GM23338 (cell line): ENCODE data around the gene CAPN8. TPM values are rescaled to one million over a fixed set of nuclear protein-coding genes. Genes with fewer than 3 reads are reported as not detected.

ENCODE experiments used
- ATAC-seq: fragments of 200-7000 bp; cut with Tn5 transposase; 3 replicates; pipeline ENCODE4 v1.9.1; 2020
- DNase-seq: peaks from one replicate; pipeline ENCODE4 v3.0.0-alpha.2; 2015; ENCODE audit warnings: low spot score
- H2AFZ ChIP-seq: fragments of 200-600 bp; sonication (generic); 2 replicates; pipeline ENCODE4 v1.8.0; 2016; ENCODE audit warnings: antibody characterized with exemption, mild to moderate bottlenecking, moderate library complexity
- H3F3A ChIP-seq: fragments of 200-600 bp; sonication (generic); replicated peaks from 2 replicates; pipeline ENCODE4 v1.8.0; 2017; ENCODE audit warnings: antibody characterized with exemption, mixed run types, low read depth
- H3K27ac ChIP-seq: fragments of 200-600 bp; sonication (generic); 2 replicates; pipeline ENCODE4 v1.6.1; 2016; ENCODE audit warnings: low read depth
- H3K27me3 ChIP-seq: fragments of 200-600 bp; sonication (generic); 2 replicates; pipeline ENCODE4 v1.8.0; 2016; ENCODE audit warnings: mild to moderate bottlenecking, mixed run types, moderate library complexity; ENCODE audit not compliant: insufficient read depth
- H3K36me3 ChIP-seq: fragments of 200-600 bp; sonication (generic); 2 replicates; pipeline ENCODE4 v1.8.0; 2016; ENCODE audit warnings: mild to moderate bottlenecking; ENCODE audit not compliant: insufficient read depth
- H3K4me1 ChIP-seq: fragments of 200-600 bp; sonication (generic); 2 replicates; pipeline ENCODE4 v1.8.0; 2016; ENCODE audit warnings: mild to moderate bottlenecking, moderate library complexity; ENCODE audit not compliant: insufficient read depth
- H3K4me2 ChIP-seq: fragments of 200-600 bp; sonication (generic); 2 replicates; pipeline ENCODE4 v1.7.1; 2017; ENCODE audit warnings: mixed run types
- H3K4me3 ChIP-seq: fragments of 200-600 bp; sonication (generic); 2 replicates; pipeline ENCODE4 v1.6.1; 2016; ENCODE audit warnings: mixed run types
- H3K79me2 ChIP-seq: fragments of 200-600 bp; sonication (generic); replicated peaks from 2 replicates; pipeline ENCODE4 v1.8.0; 2017; ENCODE audit warnings: mild to moderate bottlenecking; ENCODE audit not compliant: insufficient read depth
- H3K9me2 ChIP-seq: fragments of 200-600 bp; sonication (generic); 2 replicates; pipeline ENCODE4 v1.8.0; 2017; ENCODE audit not compliant: insufficient read depth
- H4K20me1 ChIP-seq: fragments of 200-600 bp; sonication (generic); replicated peaks from 2 replicates; pipeline ENCODE4 v1.8.0; 2017; ENCODE audit warnings: mild to moderate bottlenecking; ENCODE audit not compliant: insufficient read depth
- H3K27ac Mint-ChIP-seq: 2 replicates; pipeline ENCODE4 v1.8.0; 2020; ENCODE audit warnings: inconsistent platforms, mild to moderate bottlenecking, moderate library complexity, mixed read lengths
- H3K27me3 Mint-ChIP-seq: 3 replicates; pipeline ENCODE4 v1.8.0; 2022; ENCODE audit warnings: low read depth, mild to moderate bottlenecking, moderate library complexity, mixed read lengths, inconsistent platforms; ENCODE audit not compliant: insufficient read depth, poor library complexity
- H3K36me3 Mint-ChIP-seq: 3 replicates; pipeline ENCODE4 v1.8.0; 2021; ENCODE audit warnings: low read depth, mild to moderate bottlenecking, inconsistent platforms, moderate library complexity, mixed read lengths
- H3K4me1 Mint-ChIP-seq: 3 replicates; pipeline ENCODE4 v1.8.0; 2020; ENCODE audit warnings: mild to moderate bottlenecking, inconsistent platforms, mixed read lengths
- H3K4me3 Mint-ChIP-seq: 3 replicates; pipeline ENCODE4 v1.8.0; 2021; ENCODE audit warnings: moderate library complexity, mild to moderate bottlenecking, inconsistent platforms, mixed read lengths
- H3K9me3 Mint-ChIP-seq: 3 replicates; pipeline ENCODE4 v1.8.0; 2020; ENCODE audit warnings: moderate library complexity, mild to moderate bottlenecking, inconsistent platforms, mixed read lengths
- EZH2 ChIP-seq: fragments of 200-600 bp; sonication (generic); IDR thresholded peaks from one replicate; pipeline ENCODE4 v1.8.0; 2017; ENCODE audit warnings: antibody characterized with exemption, mild to moderate bottlenecking, low read depth; ENCODE audit not compliant: unreplicated experiment
- EZH2phosphoT487 ChIP-seq: fragments of 200-600 bp; sonication (generic); IDR thresholded peaks from one replicate; pipeline ENCODE4 v1.8.1; 2018; ENCODE audit warnings: antibody characterized with exemption; ENCODE audit not compliant: unreplicated experiment
- JUNB ChIP-seq: IDR thresholded peaks from one replicate; pipeline ENCODE4 v1.6.1; 2016; ENCODE audit warnings: antibody characterized with exemption; ENCODE audit not compliant: unreplicated experiment
- STAT1 ChIP-seq: IDR thresholded peaks from one replicate; pipeline ENCODE4 v1.6.1; 2016; ENCODE audit warnings: antibody characterized with exemption; ENCODE audit not compliant: unreplicated experiment
- ZNF331 ChIP-seq: fragments of 250-450 bp; sonication (Bioruptor Pico); IDR thresholded peaks from 2 replicates; pipeline ENCODE4 v1.5.0; 2020; ENCODE audit warnings: low read depth, mild to moderate bottlenecking, moderate library complexity
- polyA plus RNA-seq: library from polyadenylated mRNA; unstranded; fragments of >200 nt; fragmentation: Nextera tagmentation; extraction: Ambion mirVana; gene quantifications from 2 replicates; pipeline ENCODE4 v1.2.1, GENCODE V29; 2016
- total RNA-seq: library from RNA; depleted of rRNA; stranded (reverse); fragments of >200 nt; shearing (Covaris generic); gene quantifications from 2 replicates; pipeline ENCODE4 v1.2.3, GENCODE V29; 2014
- TF ChIP-seq, protein P1 (sequence below): IDR thresholded peaks from one replicate; pipeline ENCODE4 v1.6.1; 2018; ENCODE audit warnings: antibody characterized with exemption; ENCODE audit not compliant: unreplicated experiment
- TF ChIP-seq, protein P2 (sequence below): IDR thresholded peaks from 2 replicates; pipeline ENCODE4 v1.6.1; 2016; ENCODE audit warnings: antibody characterized with exemption
- TF ChIP-seq, protein P3 (sequence below), 2 experiments: fragments of 200-600 bp in 1 of 2; sonication (generic) in 1 of 2; conservative IDR thresholded peaks; 2 replicates each; pipeline versions ENCODE4 v1.5.1 to v1.6.1; 2016 to 2017; ENCODE audit warnings: antibody characterized with exemption in 2 of 2, low read depth in 2 of 2, mild to moderate bottlenecking in 2 of 2, moderate library complexity in 1 of 2
- TF ChIP-seq, protein P4 (sequence below): fragments of 250-450 bp; sonication (Bioruptor Pico); IDR thresholded peaks from 2 replicates; pipeline ENCODE4 v1.5.0; 2020; ENCODE audit warnings: mild to moderate bottlenecking, moderate library complexity

The CAPN8 gene
- total and polyA plus RNA-seq, 2 experiments from 2014 or later: not detected

DNA sequence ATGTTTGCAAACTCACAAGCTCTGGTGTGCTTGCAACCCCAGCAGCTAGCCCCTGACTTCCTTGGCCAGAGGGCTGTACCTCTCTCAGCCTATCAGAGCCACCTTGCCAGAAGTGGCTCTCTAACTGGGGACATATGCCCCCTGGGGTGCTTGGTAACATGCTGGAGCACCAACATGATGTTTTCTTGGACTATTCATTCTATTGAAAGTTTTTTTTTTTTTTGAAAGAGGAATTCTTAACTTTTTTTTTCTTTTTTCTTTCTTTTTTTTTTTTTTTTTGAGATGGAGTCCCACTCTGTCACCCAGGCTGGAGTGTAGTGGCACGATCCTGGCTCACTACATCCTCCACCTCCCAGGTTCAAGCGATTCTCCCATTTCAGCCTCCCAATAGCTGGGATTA lies 14.7 kb upstream of the CAPN8 start:
- H3K4me1 Mint-ChIP-seq: peaks cover 2% of the 10 kb centered on the region; the same call in 1 of the 3 replicates
- TF ChIP-seq EZH2 (no peak), STAT1 (no peak), EZH2phosphoT487 (no peak)
- TF ChIP-seq, protein P1, sequence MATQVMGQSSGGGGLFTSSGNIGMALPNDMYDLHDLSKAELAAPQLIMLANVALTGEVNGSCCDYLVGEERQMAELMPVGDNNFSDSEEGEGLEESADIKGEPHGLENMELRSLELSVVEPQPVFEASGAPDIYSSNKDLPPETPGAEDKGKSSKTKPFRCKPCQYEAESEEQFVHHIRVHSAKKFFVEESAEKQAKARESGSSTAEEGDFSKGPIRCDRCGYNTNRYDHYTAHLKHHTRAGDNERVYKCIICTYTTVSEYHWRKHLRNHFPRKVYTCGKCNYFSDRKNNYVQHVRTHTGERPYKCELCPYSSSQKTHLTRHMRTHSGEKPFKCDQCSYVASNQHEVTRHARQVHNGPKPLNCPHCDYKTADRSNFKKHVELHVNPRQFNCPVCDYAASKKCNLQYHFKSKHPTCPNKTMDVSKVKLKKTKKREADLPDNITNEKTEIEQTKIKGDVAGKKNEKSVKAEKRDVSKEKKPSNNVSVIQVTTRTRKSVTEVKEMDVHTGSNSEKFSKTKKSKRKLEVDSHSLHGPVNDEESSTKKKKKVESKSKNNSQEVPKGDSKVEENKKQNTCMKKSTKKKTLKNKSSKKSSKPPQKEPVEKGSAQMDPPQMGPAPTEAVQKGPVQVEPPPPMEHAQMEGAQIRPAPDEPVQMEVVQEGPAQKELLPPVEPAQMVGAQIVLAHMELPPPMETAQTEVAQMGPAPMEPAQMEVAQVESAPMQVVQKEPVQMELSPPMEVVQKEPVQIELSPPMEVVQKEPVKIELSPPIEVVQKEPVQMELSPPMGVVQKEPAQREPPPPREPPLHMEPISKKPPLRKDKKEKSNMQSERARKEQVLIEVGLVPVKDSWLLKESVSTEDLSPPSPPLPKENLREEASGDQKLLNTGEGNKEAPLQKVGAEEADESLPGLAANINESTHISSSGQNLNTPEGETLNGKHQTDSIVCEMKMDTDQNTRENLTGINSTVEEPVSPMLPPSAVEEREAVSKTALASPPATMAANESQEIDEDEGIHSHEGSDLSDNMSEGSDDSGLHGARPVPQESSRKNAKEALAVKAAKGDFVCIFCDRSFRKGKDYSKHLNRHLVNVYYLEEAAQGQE: no peak
- H3K27ac Mint-ChIP-seq: no peak overlapping the region
- Histone ChIP-seq H3K4me3 (no peak overlapping the region), H3K27me3 (no peaks in the 10 kb centered on the region), H3K27ac (no peak overlapping the region), H3F3A (no peaks in the 10 kb centered on the region), H3K36me3 (no peaks in the 10 kb centered on the region), H2AFZ (no peak overlapping the region), H3K4me1 (no peaks in the 10 kb centered on the region), H3K9me2 (no peaks in the 10 kb centered on the region), H4K20me1 (no peaks in the 10 kb centered on the region), H3K4me2 (no peak overlapping the region), H3K79me2 (no peaks in the 10 kb centered on the region)
- ATAC-seq (no peak), DNase-seq (no peak)
- peaks cover 2% of the 10 kb centered on the region for H3K36me3 Mint-ChIP-seq
- H3K4me3 Mint-ChIP-seq: no peak overlapping the region
- peaks cover 12% of the 10 kb centered on the region for H3K27me3 Mint-ChIP-seq
- peaks cover 13% of the 10 kb centered on the region for H3K9me3 Mint-ChIP-seq

DNA sequence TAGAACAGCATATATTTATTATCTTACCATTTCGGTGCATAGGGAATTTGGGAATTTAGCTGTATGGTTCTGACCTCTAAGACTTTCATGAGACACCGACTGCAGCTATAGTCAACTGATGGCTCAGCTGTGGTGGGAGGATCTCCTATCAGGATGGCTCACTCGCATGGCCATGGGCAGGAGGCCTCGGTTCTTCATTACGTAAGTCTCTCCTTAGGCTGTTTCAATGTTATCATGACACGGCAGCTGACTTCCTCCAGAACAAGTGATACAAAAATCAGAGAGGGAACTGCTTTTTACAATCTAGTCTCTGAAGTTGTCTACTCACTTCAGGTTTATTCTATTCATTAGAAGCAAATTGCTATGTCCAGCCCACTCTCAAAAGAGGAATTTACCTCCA lies 13.3 kb upstream of the CAPN8 start:
- peaks cover 5% of the 10 kb centered on the region; the same call in 1 of the 2 replicates for H3K36me3 ChIP-seq
- TF ChIP-seq EZH2phosphoT487 (no peak), JUNB (no peak), ZNF331 (CRISPR knock-in tag) (no peak), STAT1 (no peak)
- TF ChIP-seq, protein P2, sequence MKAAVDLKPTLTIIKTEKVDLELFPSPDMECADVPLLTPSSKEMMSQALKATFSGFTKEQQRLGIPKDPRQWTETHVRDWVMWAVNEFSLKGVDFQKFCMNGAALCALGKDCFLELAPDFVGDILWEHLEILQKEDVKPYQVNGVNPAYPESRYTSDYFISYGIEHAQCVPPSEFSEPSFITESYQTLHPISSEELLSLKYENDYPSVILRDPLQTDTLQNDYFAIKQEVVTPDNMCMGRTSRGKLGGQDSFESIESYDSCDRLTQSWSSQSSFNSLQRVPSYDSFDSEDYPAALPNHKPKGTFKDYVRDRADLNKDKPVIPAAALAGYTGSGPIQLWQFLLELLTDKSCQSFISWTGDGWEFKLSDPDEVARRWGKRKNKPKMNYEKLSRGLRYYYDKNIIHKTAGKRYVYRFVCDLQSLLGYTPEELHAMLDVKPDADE: no peak
- TF ChIP-seq, protein P3, sequence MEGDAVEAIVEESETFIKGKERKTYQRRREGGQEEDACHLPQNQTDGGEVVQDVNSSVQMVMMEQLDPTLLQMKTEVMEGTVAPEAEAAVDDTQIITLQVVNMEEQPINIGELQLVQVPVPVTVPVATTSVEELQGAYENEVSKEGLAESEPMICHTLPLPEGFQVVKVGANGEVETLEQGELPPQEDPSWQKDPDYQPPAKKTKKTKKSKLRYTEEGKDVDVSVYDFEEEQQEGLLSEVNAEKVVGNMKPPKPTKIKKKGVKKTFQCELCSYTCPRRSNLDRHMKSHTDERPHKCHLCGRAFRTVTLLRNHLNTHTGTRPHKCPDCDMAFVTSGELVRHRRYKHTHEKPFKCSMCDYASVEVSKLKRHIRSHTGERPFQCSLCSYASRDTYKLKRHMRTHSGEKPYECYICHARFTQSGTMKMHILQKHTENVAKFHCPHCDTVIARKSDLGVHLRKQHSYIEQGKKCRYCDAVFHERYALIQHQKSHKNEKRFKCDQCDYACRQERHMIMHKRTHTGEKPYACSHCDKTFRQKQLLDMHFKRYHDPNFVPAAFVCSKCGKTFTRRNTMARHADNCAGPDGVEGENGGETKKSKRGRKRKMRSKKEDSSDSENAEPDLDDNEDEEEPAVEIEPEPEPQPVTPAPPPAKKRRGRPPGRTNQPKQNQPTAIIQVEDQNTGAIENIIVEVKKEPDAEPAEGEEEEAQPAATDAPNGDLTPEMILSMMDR (conservative IDR thresholded peaks at IDR 0.05; ENCODE audit: low read depth in 2 of 2): no peak
- TF ChIP-seq, protein P4, sequence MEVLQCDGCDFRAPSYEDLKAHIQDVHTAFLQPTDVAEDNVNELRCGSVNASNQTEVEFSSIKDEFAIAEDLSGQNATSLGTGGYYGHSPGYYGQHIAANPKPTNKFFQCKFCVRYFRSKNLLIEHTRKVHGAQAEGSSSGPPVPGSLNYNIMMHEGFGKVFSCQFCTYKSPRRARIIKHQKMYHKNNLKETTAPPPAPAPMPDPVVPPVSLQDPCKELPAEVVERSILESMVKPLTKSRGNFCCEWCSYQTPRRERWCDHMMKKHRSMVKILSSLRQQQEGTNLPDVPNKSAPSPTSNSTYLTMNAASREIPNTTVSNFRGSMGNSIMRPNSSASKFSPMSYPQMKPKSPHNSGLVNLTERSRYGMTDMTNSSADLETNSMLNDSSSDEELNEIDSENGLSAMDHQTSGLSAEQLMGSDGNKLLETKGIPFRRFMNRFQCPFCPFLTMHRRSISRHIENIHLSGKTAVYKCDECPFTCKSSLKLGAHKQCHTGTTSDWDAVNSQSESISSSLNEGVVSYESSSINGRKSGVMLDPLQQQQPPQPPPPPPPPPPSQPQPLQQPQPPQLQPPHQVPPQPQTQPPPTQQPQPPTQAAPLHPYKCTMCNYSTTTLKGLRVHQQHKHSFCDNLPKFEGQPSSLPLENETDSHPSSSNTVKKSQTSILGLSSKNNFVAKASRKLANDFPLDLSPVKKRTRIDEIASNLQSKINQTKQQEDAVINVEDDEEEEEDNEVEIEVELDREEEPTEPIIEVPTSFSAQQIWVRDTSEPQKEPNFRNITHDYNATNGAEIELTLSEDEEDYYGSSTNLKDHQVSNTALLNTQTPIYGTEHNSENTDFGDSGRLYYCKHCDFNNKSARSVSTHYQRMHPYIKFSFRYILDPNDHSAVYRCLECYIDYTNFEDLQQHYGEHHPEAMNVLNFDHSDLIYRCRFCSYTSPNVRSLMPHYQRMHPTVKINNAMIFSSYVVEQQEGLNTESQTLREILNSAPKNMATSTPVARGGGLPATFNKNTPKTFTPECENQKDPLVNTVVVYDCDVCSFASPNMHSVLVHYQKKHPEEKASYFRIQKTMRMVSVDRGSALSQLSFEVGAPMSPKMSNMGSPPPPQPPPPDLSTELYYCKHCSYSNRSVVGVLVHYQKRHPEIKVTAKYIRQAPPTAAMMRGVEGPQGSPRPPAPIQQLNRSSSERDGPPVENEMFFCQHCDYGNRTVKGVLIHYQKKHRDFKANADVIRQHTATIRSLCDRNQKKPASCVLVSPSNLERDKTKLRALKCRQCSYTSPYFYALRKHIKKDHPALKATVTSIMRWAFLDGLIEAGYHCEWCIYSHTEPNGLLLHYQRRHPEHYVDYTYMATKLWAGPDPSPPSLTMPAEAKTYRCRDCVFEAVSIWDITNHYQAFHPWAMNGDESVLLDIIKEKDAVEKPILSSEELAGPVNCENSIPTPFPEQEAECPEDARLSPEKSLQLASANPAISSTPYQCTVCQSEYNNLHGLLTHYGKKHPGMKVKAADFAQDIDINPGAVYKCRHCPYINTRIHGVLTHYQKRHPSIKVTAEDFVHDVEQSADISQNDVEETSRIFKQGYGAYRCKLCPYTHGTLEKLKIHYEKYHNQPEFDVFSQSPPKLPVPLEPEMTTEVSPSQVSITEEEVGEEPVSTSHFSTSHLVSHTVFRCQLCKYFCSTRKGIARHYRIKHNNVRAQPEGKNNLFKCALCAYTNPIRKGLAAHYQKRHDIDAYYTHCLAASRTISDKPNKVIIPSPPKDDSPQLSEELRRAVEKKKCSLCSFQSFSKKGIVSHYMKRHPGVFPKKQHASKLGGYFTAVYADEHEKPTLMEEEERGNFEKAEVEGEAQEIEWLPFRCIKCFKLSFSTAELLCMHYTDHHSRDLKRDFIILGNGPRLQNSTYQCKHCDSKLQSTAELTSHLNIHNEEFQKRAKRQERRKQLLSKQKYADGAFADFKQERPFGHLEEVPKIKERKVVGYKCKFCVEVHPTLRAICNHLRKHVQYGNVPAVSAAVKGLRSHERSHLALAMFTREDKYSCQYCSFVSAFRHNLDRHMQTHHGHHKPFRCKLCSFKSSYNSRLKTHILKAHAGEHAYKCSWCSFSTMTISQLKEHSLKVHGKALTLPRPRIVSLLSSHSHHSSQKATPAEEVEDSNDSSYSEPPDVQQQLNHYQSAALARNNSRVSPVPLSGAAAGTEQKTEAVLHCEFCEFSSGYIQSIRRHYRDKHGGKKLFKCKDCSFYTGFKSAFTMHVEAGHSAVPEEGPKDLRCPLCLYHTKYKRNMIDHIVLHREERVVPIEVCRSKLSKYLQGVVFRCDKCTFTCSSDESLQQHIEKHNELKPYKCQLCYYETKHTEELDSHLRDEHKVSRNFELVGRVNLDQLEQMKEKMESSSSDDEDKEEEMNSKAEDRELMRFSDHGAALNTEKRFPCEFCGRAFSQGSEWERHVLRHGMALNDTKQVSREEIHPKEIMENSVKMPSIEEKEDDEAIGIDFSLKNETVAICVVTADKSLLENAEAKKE: no peak

More for the DNA sequence above, 13.3 kb upstream of the CAPN8 start:
- Histone ChIP-seq H3K9me2 (no peaks in the 10 kb centered on the region), H3K4me3 (no peak overlapping the region), H3K27ac (no peak overlapping the region), H3K4me2 (no peak overlapping the region), H3K4me1 (no peaks in the 10 kb centered on the region), H2AFZ (no peak overlapping the region), H3F3A (no peaks in the 10 kb centered on the region), H3K79me2 (no peaks in the 10 kb centered on the region), H3K27me3 (no peaks in the 10 kb centered on the region), H4K20me1 (no peaks in the 10 kb centered on the region)
- ATAC-seq (no peak), DNase-seq (no peak)
- Mint-ChIP-seq H3K9me3 (peaks cover 26% of the 10 kb centered on the region), H3K4me3 (no peak overlapping the region), H3K27me3 (peaks cover 11% of the 10 kb centered on the region), H3K27ac (no peak overlapping the region), H3K4me1 (peaks cover 4% of the 10 kb centered on the region; the same call in 1 of the 3 replicates), H3K36me3 (peaks cover 15% of the 10 kb centered on the region)
